AG09319 (cell line): ENCODE measurements around the gene FAM135A.
"Not testable (repeated sequence)": the region's sequence is repeated elsewhere in the genome, so short reads cannot be mapped to it uniquely, and the experiment has no call there.

Experiments
- DNase-seq: peaks from one replicate; pipeline ENCODE4 v3.0.0-alpha.2; 2010; ENCODE audit warnings: low read depth; ENCODE audit errors: extremely low read depth
- CTCF ChIP-seq: IDR thresholded peaks from 2 replicates; pipeline ENCODE4 v1.5.1; 2011; ENCODE audit warnings: low read depth, mild to moderate bottlenecking, inconsistent platforms, low read length, moderate library complexity

The FAM135A gene

GRCh38 chr6:70599187-70599586 lies 185.9 kb downstream of the FAM135A start:
- no peak for TF ChIP-seq CTCF
- no peak for DNase-seq

GRCh38 chr6:70601014-70601413 lies 187.7 kb downstream of the FAM135A start:
- no peak for TF ChIP-seq CTCF
- no peak for DNase-seq

- TF ChIP-seq CTCF = no peak
These were observed 190.9 kb downstream of the FAM135A start for GRCh38 chr6:70604254-70604653.

GRCh38 chr6:70607371-70607770 lies 194.1 kb downstream of the FAM135A start:
- not testable (repeated sequence) for DNase-seq

More at GRCh38 chr6:70604254-70604653, 190.9 kb downstream of the FAM135A start:
- no peak for DNase-seq

- DNase-seq = not testable (repeated sequence)
These were observed 195.9 kb downstream of the FAM135A start for GRCh38 chr6:70609181-70609580.
